Mucosa of descending colon (tissue), 3 donors: ENCODE data around the gene PDCD1LG2. TPM values are rescaled to one million over a fixed set of nuclear protein-coding genes. Genes with fewer than 3 reads are reported as not detected.
"Not testable (repeated sequence)": the region's sequence is repeated elsewhere in the genome, so short reads cannot be mapped to it uniquely, and the experiment has no call there.

ENCODE experiments used
- ATAC-seq: fragments of 200-7000 bp; cut with Tn5 transposase; one replicate; pipeline ENCODE4 v1.9.1; 2020; ENCODE audit warnings: mild to moderate bottlenecking, moderate library complexity
- DNase-seq, 3 donors: peaks; one replicate each; pipeline ENCODE4 v3.0.0-alpha.2; 2020
- H3K36me3 ChIP-seq: fragments of 200-600 bp; one replicate; pipeline ENCODE4 v1.8.0; 2021; ENCODE audit warnings: low read depth, mild to moderate bottlenecking
- H3K4me1 ChIP-seq: fragments of 200-600 bp; one replicate; pipeline ENCODE4 v1.8.0; 2021; ENCODE audit warnings: low read depth, mild to moderate bottlenecking
- H3K4me3 ChIP-seq: fragments of 200-600 bp; one replicate; pipeline ENCODE4 v1.8.0; 2021; ENCODE audit warnings: mild to moderate bottlenecking
- H3K9me3 ChIP-seq: fragments of 200-600 bp; one replicate; pipeline ENCODE4 v1.8.0; 2021; ENCODE audit warnings: mild to moderate bottlenecking
- intact Hi-C, 2 donors: fragments of 100-400 bp; cut with DNase I in 1 of 2; cut with micrococcal nuclease in 1 of 2; formaldehyde crosslinking; loops; one replicate each; pipeline versions ENCODE4 v1.11.0 to v1.11.1; 2022; cut with DNase I, micrococcal nuclease
- total RNA-seq, 3 donors: library from RNA; stranded (reverse); fragmentation: NEBNext Ultra II Directional in 2 of 3; extraction: Animal tissue kit (Norgen Biotek cat#: 25700) in 2 of 3; gene quantifications; one replicate each; pipeline versions ENCODE4 v1.2.1 to v1.2.4, GENCODE V29; 2021 to 2023
- TF ChIP-seq, protein P1 (sequence below): fragments of 200-600 bp; IDR thresholded peaks from one replicate; pipeline ENCODE4 v1.8.0; 2022; ENCODE audit warnings: antibody characterized with exemption, mild to moderate bottlenecking
- donor health status: DM: no; HTN: no; CAD: no; lungs with moderate emphysema.
- donor health status: DM: no; HTN: no; CAD: no.
- donor health status: DM: no; HTN: yes; CAD: no.

Gene PDCD1LG2
- total RNA-seq, 3 donors from 2014 or later: 0.20 to 1.2 (median 0.63) TPM

GRCh38 chr9:5470816-5471215, 39.5 kb upstream of the PDCD1LG2 start:
- intact Hi-C loops: no loop called here
- no peak for DNase-seq
- H3K4me3 ChIP-seq: no peak overlapping the region

DNA sequence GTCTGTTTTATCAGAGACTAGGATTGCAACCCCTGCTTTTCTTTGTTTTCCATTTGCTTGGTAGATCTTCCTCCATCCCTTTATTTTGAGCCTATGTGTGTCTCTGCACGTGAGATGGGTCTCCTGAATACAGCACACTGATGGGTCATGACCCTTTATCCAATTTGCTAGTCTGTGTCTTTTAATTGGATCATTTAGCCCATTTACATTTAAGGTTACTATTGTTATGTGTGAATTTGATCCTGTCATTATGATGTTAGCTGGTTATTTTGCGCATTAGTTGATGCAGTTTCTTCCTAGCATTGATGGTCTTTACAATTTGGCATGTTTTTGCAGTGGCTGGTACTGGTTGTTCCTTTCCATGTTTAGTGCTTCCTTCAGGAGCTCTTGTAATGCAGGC, 34.7 kb upstream of the PDCD1LG2 start:
- DNase-seq, intact Hi-C loops, H3K4me3 ChIP-seq, H3K9me3 ChIP-seq, ATAC-seq, H3K4me1 ChIP-seq, H3K36me3 ChIP-seq: not testable (repeated sequence)

More at GRCh38 chr9:5470816-5471215, 39.5 kb upstream of the PDCD1LG2 start:
- no peak for ATAC-seq
- TF ChIP-seq, protein P1, sequence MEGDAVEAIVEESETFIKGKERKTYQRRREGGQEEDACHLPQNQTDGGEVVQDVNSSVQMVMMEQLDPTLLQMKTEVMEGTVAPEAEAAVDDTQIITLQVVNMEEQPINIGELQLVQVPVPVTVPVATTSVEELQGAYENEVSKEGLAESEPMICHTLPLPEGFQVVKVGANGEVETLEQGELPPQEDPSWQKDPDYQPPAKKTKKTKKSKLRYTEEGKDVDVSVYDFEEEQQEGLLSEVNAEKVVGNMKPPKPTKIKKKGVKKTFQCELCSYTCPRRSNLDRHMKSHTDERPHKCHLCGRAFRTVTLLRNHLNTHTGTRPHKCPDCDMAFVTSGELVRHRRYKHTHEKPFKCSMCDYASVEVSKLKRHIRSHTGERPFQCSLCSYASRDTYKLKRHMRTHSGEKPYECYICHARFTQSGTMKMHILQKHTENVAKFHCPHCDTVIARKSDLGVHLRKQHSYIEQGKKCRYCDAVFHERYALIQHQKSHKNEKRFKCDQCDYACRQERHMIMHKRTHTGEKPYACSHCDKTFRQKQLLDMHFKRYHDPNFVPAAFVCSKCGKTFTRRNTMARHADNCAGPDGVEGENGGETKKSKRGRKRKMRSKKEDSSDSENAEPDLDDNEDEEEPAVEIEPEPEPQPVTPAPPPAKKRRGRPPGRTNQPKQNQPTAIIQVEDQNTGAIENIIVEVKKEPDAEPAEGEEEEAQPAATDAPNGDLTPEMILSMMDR: no peak
- no peaks in the 10 kb centered on the region for H3K4me1 ChIP-seq
- H3K9me3 ChIP-seq: no peaks in the 10 kb centered on the region
- no peaks in the 10 kb centered on the region for H3K36me3 ChIP-seq

- Histone ChIP-seq H3K4me1 (no peaks in the 10 kb centered on the region), H3K9me3 (no peaks in the 10 kb centered on the region), H3K4me3 (no peak overlapping the region), H3K36me3 (no peaks in the 10 kb centered on the region)
- DNase-seq (no peak), ATAC-seq (no peak)
- intact Hi-C loops: no loop called here
- TF ChIP-seq, protein P1: no peak
Observed at GRCh38 chr9:5478206-5478605, 32.1 kb upstream of the PDCD1LG2 start.

GRCh38 chr9:5479994-5480694, 30.2 kb upstream of the PDCD1LG2 start:
- intact Hi-C loops: no loop called here
- TF ChIP-seq, protein P1: no peak
- no peak for ATAC-seq
- H3K36me3 ChIP-seq: no peaks in the 10 kb centered on the region
- H3K4me3 ChIP-seq: no peak overlapping the region
- no peaks in the 10 kb centered on the region for H3K9me3 ChIP-seq
- no peak for DNase-seq
- no peaks in the 10 kb centered on the region for H3K4me1 ChIP-seq

DNA sequence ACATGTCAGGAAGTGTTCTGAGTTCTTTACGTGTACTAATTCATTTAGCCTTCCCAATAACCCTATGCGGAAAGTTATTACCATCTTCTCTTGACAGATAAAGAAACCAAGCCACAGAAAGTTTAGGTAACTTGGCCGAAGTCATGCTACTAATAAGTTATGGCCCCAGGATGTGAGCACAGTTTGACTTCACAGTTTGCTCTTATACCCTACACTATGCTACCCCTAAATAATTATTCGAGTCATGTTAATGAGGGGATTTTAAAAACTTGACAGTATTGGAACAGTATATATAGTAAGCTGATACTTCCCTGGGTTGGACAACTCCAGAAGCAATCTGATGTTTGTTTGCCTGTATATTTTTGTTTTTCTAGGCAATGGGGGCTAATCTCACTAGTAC, 29.4 kb upstream of the PDCD1LG2 start:
- no peak for DNase-seq
- ATAC-seq: no peak
- H3K36me3 ChIP-seq: no peaks in the 10 kb centered on the region
- intact Hi-C loops: no loop called here
- H3K9me3 ChIP-seq: no peaks in the 10 kb centered on the region
- TF ChIP-seq, protein P1: no peak
- no peak overlapping the region for H3K4me3 ChIP-seq
- H3K4me1 ChIP-seq: no peaks in the 10 kb centered on the region

DNA sequence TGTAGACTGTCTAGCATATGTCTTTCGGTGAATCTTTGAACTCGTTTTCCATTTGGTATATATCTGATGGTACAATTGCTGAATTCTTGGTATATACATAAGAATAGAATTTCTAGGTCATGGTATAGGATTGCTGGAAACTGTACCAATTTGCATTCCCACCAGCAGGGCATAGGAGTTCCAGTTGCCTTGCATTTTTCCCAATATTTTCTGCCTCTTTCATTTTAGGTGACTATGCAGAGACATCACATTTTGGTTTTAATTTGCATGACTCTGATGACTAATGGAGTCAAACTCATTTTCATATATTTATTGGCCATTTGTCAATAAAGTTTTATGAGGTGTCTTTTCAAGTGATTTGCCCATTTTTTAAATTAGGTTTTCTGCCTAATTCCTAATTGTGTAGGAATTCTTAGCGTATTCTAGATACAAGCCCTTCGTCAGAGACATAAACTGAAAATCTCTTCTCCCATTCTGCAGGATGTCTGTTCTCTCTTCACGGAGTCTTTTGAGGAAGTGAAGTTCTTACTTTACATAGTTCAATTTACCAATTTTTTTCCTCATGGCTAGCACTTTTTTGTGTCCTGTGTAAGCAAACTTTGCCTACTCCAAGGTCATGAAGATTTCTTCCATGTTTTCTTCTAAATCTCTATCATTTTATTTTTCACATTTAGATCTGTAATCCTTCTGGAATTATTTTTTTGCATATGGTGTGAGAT, 28.9 kb upstream of the PDCD1LG2 start:
- H3K4me1 ChIP-seq: no peaks in the 10 kb centered on the region
- ATAC-seq (no peak), DNase-seq (no peak)
- no peaks in the 10 kb centered on the region for H3K9me3 ChIP-seq
- H3K36me3 ChIP-seq: no peaks in the 10 kb centered on the region
- TF ChIP-seq, protein P1: no peak
- intact Hi-C loops: no loop called here
- no peak overlapping the region for H3K4me3 ChIP-seq
